WI38 (cell line): ENCODE measurements around the gene ITPR1.

Experiments used
- H3K4me3 ChIP-seq: 2 replicates; pipeline ENCODE4 v1.5.1; 2011; ENCODE audit warnings: low read depth, mild to moderate bottlenecking, control low read depth, low read length
- TF ChIP-seq, protein P1 (sequence below): IDR thresholded peaks from 2 replicates; pipeline ENCODE4 v1.5.1; 2012; ENCODE audit warnings: low read depth, mild to moderate bottlenecking, control low read depth, low read length

The ITPR1 gene

DNA sequence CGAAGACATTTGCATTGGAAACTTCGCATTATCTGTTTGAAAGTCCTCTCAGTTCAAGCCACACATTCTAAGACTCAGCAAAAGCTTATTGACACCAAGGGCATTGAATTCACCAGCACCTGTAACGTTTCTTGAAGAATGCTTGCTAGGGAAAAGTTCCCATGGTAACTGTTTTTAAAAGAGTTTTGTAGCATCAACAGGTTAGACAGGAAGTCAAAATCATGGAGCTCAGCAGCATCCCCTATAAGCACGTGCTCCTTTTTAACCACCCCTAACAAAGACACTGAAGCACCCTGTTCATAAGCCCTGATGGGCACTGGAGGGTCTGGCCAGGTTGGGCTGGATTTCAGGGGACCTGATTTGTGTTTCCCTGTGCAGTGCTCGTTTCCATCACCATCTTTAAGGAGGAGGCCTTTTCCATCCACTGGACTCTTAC is 256.4 kb downstream of the ITPR1 start:
- TF ChIP-seq, protein P1, sequence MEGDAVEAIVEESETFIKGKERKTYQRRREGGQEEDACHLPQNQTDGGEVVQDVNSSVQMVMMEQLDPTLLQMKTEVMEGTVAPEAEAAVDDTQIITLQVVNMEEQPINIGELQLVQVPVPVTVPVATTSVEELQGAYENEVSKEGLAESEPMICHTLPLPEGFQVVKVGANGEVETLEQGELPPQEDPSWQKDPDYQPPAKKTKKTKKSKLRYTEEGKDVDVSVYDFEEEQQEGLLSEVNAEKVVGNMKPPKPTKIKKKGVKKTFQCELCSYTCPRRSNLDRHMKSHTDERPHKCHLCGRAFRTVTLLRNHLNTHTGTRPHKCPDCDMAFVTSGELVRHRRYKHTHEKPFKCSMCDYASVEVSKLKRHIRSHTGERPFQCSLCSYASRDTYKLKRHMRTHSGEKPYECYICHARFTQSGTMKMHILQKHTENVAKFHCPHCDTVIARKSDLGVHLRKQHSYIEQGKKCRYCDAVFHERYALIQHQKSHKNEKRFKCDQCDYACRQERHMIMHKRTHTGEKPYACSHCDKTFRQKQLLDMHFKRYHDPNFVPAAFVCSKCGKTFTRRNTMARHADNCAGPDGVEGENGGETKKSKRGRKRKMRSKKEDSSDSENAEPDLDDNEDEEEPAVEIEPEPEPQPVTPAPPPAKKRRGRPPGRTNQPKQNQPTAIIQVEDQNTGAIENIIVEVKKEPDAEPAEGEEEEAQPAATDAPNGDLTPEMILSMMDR: no peak
- no peak overlapping the region for H3K4me3 ChIP-seq

DNA sequence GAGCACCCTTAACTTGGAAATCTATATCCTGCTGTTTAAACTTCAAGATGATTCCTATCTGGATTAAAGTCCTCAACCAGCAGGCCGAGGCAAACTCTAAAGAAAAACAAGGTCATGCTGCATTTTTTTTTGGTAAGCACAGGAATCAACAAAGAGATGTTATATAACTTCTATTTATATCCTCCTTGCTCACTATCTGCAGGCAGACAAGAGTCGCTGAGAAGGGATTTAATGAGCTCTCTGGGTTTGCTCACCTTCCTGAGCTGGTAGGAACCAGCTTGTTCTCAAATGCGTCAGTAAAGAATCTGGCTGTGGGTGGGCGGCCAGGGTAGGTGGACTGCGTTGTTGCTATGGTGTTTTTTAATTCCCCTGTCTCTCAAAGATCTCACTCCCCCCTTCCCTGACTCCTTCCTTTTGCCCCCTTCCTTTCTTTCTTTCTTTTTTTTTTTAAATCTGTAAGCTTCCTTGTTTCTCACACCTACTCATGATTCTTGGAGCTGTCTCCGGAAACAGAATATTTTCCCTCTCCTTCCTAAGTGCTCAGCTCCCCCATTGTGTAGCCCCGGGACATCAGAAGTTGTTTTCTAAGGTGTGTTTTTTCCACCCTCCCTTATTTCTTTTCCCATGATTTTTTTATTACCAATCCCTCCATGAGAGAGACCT is 257.3 kb downstream of the ITPR1 start:
- TF ChIP-seq, protein P1: no peak
- H3K4me3 ChIP-seq: no peak overlapping the region

DNA sequence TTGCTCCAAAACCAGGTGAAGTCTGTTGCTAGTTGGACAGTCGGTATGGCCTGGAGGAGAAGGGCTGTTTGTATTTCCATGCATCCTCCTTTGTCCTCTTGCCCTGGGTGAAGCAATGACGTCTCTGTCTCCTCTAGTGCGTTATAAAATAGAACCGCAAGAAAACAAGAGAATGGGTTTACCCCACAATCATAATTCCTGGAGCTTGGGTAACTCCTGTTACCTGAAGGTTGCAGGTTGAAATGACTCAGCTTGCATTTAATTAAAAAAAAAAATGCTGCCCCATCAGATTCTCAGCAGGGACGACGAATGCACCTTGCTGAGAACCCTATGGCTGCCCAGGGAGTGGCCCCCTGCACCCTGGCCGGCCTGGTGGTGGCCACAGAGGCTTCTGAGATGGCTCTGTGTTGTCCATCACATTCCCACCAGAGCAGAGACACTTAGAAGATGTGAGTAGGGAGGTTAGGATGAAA is 257.9 kb downstream of the ITPR1 start:
- TF ChIP-seq, protein P1: no peak
- no peak overlapping the region for H3K4me3 ChIP-seq

DNA sequence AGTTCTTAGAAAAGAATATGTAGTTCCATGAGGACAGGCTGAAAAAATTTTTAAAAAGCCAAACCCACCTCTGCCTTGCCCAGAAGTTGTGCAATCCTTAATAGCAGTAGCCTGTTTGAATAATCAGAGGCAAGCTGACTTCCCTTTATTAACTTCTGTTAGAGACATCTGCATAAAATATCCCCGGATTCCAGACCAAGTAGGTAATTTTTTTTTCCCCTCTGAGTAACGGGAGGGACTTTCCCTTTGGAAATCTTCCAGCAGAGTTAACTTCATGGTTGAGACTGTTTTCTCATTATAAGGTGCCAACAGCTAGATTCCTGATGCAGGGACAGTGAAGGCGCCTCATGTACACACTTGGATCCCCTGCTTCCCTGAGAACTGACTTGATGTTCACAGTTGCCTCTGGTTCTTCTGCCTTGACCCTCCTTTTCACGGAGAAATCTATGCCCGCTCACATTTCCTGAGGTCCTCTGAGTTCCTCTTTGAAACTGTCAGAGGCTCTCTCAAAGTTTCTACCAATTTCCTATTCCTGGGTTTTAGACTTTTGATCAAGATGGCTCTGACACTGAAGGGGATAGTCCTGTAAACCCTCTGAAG is 258.5 kb downstream of the ITPR1 start:
- TF ChIP-seq, protein P1: no peak
- no peak overlapping the region for H3K4me3 ChIP-seq

DNA sequence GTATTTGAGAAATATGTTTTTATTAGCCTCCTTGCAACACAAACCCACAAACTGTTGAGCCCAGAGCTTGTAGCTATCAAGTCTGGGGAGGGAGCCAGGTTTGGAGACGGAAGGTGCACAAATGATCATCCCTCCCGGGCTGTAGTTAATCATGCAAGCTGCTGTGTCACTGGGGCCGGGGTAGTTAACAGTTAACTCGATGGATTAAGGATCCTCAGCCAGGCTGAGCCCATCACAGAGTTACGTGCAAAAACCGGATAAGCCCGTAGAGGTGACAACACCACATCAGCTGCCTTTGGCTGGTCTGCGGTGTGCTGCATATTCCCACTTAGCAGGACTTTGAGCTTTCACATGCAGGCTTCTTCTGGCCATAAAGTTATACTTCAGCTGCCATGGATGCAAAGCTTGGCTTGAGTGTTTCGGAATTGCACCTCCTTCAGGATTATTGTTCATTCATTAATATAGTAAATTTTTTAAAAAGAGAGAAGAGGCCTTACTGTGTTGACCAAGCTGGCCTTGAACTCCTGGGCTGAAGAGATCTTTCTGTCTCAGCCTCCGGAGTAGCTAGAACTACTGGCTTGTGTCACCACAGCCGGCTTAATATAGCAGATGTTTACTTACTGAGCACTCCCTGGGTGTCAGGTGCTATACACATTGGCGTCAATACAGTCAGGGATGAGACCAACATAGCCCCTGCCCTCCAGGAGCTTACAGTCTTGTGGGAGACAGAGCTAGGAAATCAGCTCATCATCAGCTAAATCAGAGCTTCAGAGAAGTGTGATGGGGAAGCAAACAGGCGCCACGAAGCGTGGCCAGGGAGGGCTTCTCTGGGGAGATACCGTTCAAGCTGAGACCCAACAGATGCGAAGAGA is 259.3 kb downstream of the ITPR1 start:
- H3K4me3 ChIP-seq: no peak overlapping the region
- TF ChIP-seq, protein P1: no peak

DNA sequence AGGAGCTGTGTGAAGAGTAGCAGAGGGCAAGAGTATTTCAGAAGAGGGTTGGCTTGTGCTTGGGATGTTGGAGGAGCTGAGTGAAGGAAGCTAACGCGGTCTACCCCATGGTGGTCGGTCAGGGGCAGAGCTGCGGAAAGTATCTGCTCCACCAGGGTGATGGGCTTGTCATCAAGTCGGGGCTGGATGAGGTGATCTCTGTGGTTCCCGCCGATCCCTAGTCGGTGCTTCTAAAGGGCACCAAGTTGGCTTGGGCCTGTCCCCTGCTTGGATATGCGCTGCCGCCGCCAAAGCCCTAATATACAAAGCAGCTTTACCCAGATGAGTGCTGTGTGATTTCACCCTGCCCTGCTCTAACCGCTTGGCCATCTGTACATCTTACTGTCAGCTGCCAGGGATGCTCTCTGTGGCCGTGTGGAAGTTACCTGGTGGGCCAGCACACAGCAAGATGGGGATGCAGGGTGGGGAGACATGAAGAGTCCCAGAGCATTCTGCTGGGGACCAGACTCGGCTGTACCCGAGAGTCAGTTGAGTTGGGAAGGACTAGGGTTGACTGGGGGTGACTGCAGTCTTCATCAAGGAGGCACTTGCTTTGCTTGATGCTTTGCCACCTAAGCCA is 260.0 kb downstream of the ITPR1 start:
- TF ChIP-seq, protein P1: no peak
- H3K4me3 ChIP-seq: no peak overlapping the region
